ENCODE results near the gene TSC22D2.
"Not testable (repeated sequence)": the region's sequence is repeated elsewhere in the genome, so short reads cannot be mapped to it uniquely, and the experiment has no call there.

The TSC22D2 gene

DNA sequence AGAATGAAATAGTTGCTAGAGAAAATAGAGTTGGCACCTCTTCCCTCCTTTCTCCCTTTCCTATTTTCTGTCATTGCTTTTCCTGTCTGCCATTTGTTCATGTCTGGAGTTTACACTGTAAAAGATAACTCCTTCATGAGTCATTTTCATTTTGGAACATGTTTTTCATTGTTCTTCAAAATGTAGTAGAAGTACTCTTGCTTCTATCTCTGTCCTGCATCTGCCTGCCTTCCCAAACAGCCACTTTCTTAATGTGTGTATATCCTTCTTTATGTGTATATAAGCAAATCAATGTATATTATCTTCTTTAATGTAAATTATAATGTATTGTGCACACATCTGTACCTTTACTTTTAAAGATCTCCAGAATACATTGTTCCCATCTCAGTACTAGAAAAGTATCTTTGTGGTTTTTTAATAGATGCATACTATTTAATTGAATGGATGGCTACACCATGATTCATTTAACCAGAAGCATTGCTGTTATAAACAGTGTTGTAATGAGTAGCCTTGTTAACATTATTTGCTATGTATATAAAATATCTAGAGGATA lies 41.1 kb downstream of the TSC22D2 start:
- no peak for DNase-seq

DNA sequence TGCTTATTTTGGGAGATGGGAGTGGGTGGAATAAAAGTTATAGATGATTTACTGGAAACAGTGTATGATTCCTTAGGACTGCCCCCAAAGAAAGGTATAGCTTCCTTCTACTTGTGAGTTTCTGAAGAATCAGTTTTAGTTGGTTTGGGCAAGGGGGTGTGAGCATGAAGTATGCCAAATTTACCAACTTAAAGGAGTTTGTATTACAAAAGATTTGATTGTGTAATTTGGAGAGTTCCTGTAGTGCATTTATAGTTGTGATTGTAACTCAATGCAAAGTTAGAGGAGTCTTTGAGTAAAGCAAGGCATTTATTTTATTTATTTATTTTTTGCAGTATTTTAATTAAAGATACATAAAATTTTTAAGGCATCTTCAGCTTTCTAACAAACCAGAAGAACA lies 42.8 kb downstream of the TSC22D2 start:
- no peak for DNase-seq

DNA sequence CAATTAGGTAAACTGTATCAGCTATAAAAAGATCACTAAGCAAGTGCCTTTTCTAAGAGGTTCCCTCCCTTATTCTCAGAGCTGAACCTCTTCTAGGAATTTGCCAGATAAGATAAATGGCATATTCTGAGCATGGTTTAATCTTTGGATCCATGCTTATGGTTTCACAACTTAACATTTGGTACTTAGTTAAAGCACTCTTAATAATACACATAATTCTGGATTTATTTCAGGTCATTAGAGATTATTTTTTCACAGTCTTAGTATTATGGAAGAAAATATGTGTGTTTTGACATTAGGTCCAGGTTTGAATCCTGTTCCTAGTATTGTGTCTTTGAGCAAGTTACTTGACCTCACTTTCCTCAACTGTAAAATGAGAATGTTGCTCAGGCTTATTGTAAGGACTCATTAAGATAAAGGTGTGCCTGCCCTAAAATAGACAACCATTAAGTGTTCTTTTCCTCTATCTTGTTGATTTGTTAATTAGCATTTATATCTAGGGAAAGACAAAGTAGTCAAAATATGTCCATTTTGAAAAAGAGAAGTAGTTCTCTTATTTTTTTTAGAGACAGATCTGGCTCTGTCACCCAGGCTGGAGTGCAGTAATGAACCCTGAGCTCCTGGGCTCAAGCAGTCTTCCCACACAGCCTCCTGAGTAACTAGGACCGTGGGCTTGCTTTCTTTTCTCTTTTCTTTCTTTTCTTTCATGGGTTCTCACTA lies 43.4 kb downstream of the TSC22D2 start:
- DNase-seq: no peak

- DNase-seq: no peak
Measured at GRCh38 chr3:150453353-150453752, 45.3 kb downstream of the TSC22D2 start.

DNA sequence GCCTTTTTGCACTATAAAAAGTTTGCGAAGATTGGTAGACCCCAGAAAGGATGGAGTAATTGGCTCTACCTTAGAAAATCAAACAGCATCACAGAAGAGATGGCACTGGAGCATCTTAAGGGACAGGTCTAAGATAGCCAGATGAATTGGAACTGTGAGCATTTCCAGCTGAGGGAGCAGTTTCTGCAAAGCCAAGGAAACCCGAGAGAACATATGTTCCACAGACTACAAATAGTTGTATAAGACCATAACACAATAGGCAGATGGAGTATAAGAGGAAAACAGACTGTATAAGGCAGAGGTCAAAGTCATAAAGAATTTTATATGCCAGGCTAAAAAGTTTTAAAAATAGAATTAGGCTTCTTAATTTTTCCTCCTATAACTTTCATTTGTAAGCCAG lies 46.0 kb downstream of the TSC22D2 start:
- no peak for DNase-seq

- DNase-seq: no peak
Measured at GRCh38 chr3:150454622-150455021, 46.5 kb downstream of the TSC22D2 start.

DNA sequence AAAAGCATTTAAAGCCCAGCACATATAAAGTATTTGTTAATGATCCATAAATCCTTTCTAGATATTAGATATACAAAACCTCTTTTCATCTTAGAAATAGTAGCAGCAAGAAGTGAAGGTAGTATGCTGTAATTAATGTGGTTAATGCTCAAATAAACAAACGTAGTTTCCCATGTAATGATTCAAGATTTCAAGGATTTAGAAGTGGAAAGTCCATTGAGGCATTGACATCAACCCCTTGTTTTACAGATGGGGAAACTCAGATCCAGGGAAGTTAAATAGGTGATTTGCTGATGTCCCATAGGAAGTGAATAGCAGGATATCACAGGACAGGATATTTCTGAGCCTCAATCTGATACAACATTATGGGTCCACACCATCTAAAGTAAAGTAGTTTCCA lies 47.2 kb downstream of the TSC22D2 start:
- no peak for DNase-seq

DNA sequence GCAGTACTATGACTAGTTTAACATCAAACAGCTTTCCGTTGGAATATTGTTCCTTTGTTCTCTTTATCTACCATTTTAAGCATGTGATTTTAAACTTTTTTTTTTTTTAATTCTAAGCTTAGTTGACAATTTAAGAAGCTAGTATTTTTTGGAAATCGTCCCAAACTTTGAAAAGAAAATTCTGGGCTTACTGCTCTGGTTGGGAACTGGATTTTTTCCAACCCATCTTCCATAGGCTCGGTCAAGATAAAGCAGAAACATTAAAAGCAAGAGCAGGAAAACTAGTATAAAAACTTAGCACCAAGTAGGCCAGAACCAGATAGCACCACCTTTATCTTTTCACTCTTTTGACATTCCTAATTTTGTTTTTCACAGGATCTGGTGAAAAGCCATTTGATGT lies 49.9 kb downstream of the TSC22D2 start:
- DNase-seq: no peak

GRCh38 chr3:150460484-150460883 lies 52.4 kb downstream of the TSC22D2 start:
- no peak for DNase-seq

GRCh38 chr3:150461399-150461798 lies 53.3 kb downstream of the TSC22D2 start:
- no peak for DNase-seq

DNA sequence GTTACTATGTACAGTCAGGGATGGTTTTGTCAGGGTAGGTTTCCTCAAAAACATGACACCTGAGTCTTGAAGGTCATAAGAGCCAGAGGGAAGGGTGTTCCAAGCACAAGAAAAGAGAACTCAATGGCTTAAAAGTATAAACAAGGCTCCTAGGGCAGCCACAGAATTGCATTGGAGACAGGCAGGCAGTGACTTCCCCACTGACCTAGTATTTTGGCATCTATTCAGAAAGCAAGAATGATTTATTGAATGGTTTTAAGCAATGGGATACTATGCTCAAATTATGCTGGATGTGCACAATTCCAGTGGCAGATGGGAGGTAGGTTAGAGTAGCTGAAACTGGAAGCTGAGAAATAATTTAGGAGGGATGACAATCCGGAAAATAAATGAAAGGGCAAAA lies 54.0 kb downstream of the TSC22D2 start:
- DNase-seq: no peak

DNA sequence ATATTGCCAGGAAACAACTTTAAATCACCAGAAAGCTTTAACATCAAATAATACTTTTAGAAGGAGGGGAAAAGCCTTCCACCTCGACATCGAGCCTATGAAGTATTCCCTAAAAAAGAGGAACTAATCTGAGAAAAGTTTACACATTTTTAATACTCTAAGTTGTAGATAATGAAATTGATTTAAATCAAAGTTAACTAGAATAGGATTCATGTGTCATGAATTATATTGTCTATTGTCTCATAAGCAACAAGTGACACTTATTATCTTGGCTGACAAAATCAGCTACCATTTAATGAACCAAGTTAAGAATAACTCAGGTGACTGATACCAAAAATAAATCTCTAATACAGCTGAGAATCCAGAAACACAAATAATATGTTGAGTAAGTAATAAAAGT lies 56.6 kb downstream of the TSC22D2 start:
- DNase-seq: no peak

GRCh38 chr3:150467381-150467780 lies 59.3 kb downstream of the TSC22D2 start:
- no peak for DNase-seq

DNA sequence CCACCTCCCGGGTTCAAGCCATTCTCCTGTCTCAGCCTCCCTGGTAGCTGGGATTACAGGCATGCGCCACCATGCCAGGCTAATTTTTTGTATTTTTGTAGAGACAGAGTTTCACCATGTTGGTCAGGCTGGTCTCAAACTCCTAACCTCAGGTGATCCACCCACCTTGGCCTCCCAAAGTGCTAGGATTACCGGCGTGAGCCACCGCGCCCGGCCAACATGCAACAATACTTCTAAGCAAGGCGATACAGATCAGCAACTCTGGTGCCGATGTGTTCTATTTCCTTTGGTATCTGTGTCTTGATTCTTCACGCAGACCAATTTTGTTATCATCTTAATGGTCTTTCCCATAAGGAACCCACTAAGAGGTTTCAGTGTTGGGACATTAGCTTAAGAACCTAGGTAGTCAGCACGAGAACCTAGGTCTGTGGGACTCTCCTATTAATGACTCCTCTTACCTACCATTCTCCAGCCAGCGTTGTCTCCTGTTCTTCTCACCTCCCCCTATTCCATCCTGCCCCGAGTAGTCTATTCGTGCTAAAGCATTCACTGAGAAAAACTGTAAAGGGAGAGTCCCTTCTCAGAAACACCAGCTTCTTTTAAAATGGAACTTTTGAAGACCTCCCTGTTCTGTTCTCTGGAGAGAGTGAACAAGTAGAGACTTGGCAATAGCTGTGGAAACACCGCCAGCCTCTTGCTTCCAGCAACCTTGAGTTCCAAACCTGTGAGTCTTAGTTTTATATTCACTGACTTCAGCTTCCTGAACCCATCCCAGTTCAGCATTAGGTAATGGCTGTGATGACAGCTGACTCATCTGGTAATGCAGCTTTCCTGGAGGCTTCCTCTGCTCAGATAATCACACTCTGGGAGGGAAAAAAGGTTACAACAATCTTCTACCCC lies 61.2 kb downstream of the TSC22D2 start:
- no peak for DNase-seq

- no peak for DNase-seq
Measured at GRCh38 chr3:150469931-150470740, 62.0 kb downstream of the TSC22D2 start.

DNA sequence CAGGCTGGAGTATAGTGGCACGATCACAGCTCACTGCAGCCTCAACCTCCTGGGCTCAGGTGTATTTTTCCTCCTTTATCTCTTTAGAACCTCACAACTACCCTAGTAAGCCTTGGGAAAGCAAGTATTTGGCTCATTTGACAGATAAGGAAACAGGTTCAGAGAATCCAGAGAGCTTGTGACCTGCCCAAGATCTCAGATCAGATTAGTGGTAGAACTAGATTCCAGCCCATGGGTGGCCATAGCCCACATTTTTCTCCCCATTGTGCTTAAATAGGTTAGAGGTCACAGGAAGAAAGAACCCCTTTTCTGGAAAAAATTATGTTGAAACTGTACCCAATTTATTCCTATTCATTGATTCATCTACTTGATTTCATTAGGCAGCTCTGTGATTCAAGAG lies 64.3 kb downstream of the TSC22D2 start:
- DNase-seq: no peak

DNA sequence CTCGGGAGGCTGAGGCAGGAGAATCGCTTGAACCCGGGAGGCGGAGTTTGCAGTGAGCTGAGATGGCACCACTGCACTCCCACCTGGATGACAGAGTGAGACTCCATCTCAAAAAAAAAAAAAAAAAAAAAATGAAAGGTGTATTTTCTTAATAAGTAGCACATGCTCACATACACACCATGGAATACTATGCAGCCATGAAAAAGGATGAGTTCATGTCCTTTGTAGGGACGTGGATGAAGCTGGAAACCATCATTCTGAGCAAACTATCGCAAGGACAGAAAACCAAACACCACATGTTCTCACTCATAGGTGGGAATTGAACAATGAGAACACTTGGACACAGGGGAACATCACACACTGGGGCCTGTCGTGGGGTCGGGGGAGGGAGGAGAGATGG lies 65.1 kb downstream of the TSC22D2 start:
- DNase-seq: not testable (repeated sequence)

DNA sequence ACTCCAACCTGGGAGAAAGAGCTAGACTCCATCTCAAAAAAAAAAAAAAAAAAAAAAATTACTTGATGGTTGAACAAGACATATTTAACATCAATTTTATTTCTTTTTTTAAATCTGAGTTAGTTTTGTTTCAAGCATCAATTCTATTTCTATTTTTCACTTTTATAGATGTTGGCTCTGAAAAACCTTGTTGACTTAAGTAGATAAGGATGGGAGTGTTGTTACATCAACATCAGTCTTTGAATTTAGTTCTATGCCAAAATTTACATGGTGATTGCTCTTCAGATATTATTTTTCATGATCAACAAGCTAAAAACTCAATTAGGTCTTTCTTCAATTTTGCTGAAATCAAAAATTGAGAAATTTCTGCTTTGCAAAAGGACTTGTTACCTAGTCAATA lies 71.3 kb downstream of the TSC22D2 start:
- no peak for DNase-seq

DNA sequence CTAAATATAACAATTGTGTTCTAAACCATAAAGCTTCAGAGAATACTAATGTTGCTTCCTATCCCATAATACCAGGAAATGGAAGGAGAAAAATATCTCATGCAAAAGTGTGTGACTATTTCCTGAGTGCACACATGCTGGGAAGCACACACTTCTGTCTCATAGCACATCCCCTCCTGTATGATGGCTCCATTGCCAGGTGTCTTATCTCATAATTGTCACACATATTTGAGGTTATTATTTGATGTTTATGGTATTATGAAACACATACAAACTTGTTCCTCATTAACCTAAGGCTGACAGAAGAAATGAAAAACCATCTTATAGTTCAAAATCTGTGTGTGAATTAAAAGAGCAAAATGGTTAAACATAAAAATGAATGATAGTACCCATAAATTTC lies 72.8 kb downstream of the TSC22D2 start:
- DNase-seq: no peak

- no peak for DNase-seq
Measured at GRCh38 chr3:150483226-150483625, 75.1 kb downstream of the TSC22D2 start.

- no peak for DNase-seq
Measured at GRCh38 chr3:150484410-150484809, 76.3 kb downstream of the TSC22D2 start.

- DNase-seq: no peak
Measured at GRCh38 chr3:150488867-150489266, 80.8 kb downstream of the TSC22D2 start.
